GM13977 (cell line): ENCODE data around the gene STON1.

Source experiments
- DNase-seq: peaks from one replicate; pipeline ENCODE4 v3.0.0; 2012; ENCODE audit warnings: low spot score
- CTCF ChIP-seq: IDR thresholded peaks from 2 replicates; pipeline ENCODE4 v1.5.1; 2012; ENCODE audit warnings: mild to moderate bottlenecking, control low read depth; ENCODE audit not compliant: insufficient read depth; ENCODE audit errors: extremely low read depth, missing control alignments
- in situ Hi-C: fragments of 300-500 bp; cut with MboI; formaldehyde crosslinking; loops from one replicate; pipeline ENCODE4 v1.12.0; 2022; ENCODE audit warnings: low sequenced_read_pairs, low pct_unique_long_range_greater_than_20kb, mixed read lengths, inconsistent platforms; ENCODE audit not compliant: unreplicated experiment

STON1 gene

GRCh38 chr2:48568547-48568946 lies 38.6 kb downstream of the STON1 start:
- DNase-seq = no peak
- in situ Hi-C loops = no loop called here
- TF ChIP-seq CTCF = no peak

- in situ Hi-C loops = no loop called here
- TF ChIP-seq CTCF = no peak
- DNase-seq = no peak
Observed at GRCh38 chr2:48569433-48569832, 39.5 kb downstream of the STON1 start.

GRCh38 chr2:48572816-48573215 lies 42.9 kb downstream of the STON1 start:
- no peak for DNase-seq
- TF ChIP-seq CTCF = no peak
- in situ Hi-C loops = no loop called here

GRCh38 chr2:48574353-48575287 lies 44.7 kb downstream of the STON1 start:
- TF ChIP-seq CTCF = no peak
- in situ Hi-C loops = no loop called here
- DNase-seq = no peak

- no peak for DNase-seq
- in situ Hi-C loops = no loop called here
- no peak for TF ChIP-seq CTCF
Observed at GRCh38 chr2:48578313-48578712, 48.4 kb downstream of the STON1 start.

GRCh38 chr2:48583961-48584360 lies 54.0 kb downstream of the STON1 start:
- DNase-seq = no peak
- in situ Hi-C loops = no loop called here
- TF ChIP-seq CTCF = no peak
